BE2C (cell line): ENCODE results near the gene JPH2.

Source experiments
- DNase-seq: peaks from one replicate; pipeline ENCODE4 v3.0.0-alpha.2; 2020
- H3K27me3 ChIP-seq: fragments of 250-450 bp; sonication (Bioruptor Pico); 2 replicates; pipeline ENCODE4 v1.5.1; 2020; ENCODE audit warnings: mild to moderate bottlenecking
- H3K36me3 ChIP-seq: fragments of 250-450 bp; sonication (Bioruptor Pico); 2 replicates; pipeline ENCODE4 v1.5.1; 2020; ENCODE audit warnings: mild to moderate bottlenecking
- H3K4me1 ChIP-seq: fragments of 250-450 bp; sonication (Bioruptor Pico); 2 replicates; pipeline ENCODE4 v1.5.1; 2020
- H3K4me3 ChIP-seq: 2 replicates; pipeline ENCODE4 v1.5.1; 2011; ENCODE audit warnings: low read depth, low read length
- H3K9me3 ChIP-seq: fragments of 250-450 bp; sonication (Bioruptor Pico); 2 replicates; pipeline ENCODE4 v1.5.1; 2020
- TF ChIP-seq, protein P1 (sequence below): IDR thresholded peaks from 2 replicates; pipeline ENCODE4 v1.5.1; 2012; ENCODE audit warnings: mild to moderate bottlenecking, low read depth, low read length

The JPH2 gene

DNA sequence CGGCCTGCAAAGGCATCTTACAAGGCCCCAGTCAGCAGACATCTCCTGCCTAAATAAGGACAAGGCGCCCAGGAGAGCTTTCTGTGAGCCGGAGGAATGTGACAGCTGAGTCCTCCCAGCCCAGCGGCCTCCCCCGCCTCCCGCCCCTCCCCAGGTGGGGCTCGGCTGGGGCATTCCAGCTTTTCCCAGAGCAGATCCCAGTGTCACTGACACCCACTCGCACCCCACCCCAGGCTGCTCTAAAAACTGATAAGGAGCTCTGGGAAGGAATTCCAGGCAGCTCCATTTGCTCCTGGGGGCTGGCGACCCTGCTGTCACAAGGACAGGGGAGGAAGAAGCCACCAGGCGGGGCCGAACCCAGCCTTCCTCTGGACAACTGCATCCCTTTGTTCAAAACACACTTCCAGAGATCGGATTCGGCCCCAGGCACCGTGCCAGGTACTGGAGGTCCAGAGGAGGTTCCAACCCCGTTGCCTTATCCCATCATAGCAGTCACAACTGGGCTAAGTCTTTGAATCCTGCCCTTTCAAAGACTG, 49.7 kb downstream of the JPH2 start:
- TF ChIP-seq, protein P1, sequence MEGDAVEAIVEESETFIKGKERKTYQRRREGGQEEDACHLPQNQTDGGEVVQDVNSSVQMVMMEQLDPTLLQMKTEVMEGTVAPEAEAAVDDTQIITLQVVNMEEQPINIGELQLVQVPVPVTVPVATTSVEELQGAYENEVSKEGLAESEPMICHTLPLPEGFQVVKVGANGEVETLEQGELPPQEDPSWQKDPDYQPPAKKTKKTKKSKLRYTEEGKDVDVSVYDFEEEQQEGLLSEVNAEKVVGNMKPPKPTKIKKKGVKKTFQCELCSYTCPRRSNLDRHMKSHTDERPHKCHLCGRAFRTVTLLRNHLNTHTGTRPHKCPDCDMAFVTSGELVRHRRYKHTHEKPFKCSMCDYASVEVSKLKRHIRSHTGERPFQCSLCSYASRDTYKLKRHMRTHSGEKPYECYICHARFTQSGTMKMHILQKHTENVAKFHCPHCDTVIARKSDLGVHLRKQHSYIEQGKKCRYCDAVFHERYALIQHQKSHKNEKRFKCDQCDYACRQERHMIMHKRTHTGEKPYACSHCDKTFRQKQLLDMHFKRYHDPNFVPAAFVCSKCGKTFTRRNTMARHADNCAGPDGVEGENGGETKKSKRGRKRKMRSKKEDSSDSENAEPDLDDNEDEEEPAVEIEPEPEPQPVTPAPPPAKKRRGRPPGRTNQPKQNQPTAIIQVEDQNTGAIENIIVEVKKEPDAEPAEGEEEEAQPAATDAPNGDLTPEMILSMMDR: no peak
- Histone ChIP-seq H3K4me1 (no peaks in the 10 kb centered on the region), H3K36me3 (no peaks in the 10 kb centered on the region), H3K27me3 (no peaks in the 10 kb centered on the region; the same call in 1 of the 2 replicates), H3K9me3 (no peaks in the 10 kb centered on the region), H3K4me3 (no peak overlapping the region)
- DNase-seq: no peak

DNA sequence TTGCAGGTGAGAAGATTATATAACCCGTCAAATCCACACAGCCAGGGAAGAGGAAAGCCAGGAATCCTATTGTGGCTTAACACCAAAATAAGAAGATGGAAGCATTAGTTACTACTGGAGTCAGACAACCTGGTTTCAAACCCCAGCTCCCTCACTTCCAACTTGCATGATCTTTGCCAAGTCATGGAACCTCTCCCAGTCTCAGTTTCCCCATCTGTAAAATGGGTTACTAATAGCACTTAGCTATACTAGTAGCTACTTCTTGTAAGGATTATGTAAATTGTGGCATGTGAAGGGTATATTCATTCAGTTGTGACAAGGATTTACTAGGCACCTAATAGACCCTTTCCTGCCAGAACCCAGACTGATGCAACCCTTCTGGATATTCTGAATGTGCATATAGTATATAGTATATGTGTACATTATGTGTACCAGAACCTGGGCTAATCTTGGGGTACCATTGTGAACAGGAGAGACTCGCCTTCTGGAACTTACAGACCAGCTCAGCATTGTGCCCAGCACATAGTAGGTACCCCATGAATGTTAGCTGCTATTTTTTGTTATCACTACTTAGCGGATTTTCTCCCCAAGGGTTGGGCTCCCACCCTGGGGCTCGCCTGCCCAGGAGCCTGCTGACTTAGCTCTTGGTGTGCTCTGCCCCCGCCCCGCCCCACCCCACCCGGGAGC, 50.3 kb downstream of the JPH2 start:
- H3K4me1 ChIP-seq: no peaks in the 10 kb centered on the region
- H3K36me3 ChIP-seq: no peaks in the 10 kb centered on the region
- H3K9me3 ChIP-seq: no peaks in the 10 kb centered on the region
- TF ChIP-seq, protein P1: no peak
- no peak overlapping the region for H3K4me3 ChIP-seq
- no peak for DNase-seq
- no peaks in the 10 kb centered on the region for H3K27me3 ChIP-seq

DNA sequence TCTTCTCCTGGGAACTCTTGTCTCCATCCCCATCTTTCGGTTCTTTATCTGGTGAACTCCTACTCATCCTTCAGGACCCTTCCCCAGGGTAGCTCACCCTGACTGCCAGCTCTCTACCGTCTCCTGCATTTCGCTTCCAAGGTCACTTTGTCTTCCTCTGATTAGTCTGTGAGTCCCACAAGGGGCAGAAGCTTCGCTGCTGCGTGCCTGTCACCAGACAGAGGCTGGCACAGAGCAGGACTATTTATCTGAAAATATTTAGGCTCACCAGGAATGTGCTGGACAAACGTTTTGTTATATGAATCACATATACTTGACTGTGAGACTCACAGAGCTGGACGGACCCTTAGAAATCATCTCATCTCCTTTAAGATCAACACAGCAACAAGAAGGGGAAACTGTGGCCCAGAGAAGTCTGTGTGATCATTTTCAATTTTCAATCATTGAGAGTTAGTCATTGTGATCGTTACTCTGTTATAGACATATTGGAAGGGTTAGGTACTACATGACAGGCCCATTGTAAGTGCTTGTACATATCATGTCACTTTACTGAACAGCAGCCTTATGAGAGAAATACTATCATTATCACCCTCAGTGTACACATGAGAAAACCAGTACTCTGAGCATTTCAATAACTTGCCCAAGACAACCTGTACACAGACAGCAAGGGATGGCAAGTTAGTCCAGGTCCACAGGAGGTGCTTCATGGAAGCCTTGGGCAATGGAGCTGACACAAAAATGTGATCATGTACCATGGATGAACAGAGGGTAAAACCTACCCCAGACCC, 51.4 kb downstream of the JPH2 start:
- Histone ChIP-seq H3K27me3 (no peaks in the 10 kb centered on the region), H3K4me3 (no peak overlapping the region), H3K4me1 (no peaks in the 10 kb centered on the region), H3K9me3 (no peaks in the 10 kb centered on the region), H3K36me3 (no peaks in the 10 kb centered on the region)
- no peak for DNase-seq
- TF ChIP-seq, protein P1: no peak

DNA sequence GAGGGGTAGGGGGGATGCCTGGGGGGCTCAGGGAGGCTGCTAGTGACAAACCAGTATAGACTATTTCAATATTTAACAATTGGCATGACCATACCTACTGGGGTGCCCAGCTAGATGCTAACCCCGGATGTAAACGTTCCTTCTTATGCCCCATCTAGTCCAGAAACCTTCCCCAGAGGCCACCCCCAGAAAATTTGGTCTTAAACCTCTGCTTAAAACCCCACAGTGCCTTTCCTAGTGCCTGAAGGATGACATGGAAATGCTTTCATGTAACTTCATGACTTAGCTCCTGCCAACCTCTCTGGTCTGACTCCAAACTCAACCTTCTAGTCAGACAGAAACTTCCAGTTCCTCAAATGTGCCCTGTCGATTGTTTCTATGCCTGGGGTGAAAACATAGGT, 52.0 kb downstream of the JPH2 start:
- Histone ChIP-seq H3K36me3 (no peaks in the 10 kb centered on the region), H3K27me3 (no peaks in the 10 kb centered on the region), H3K4me1 (no peaks in the 10 kb centered on the region), H3K4me3 (no peak overlapping the region), H3K9me3 (no peaks in the 10 kb centered on the region)
- TF ChIP-seq, protein P1: no peak
- DNase-seq: no peak

DNA sequence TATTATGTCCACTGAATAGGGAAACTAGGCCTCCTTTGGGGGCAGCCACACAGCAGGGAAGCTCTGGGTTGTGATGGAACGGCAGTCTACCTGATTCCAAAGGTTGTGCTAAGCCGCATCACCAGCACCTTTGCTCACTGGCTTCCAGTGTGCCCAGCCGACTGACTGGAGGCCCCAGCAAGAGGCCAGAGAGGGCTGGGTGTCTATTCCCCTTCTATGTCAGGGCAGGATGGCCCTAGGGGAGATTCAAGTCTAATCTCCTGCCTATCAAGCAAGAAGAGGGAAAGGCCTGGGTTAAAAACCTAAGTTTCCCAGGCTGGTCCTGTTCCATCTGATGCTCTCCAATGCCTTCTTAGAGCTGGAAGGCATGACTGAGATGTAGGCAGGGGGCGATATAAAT, 53.6 kb downstream of the JPH2 start:
- Histone ChIP-seq H3K4me3 (no peak overlapping the region), H3K9me3 (no peaks in the 10 kb centered on the region), H3K27me3 (no peaks in the 10 kb centered on the region), H3K4me1 (no peaks in the 10 kb centered on the region), H3K36me3 (no peaks in the 10 kb centered on the region)
- no peak for DNase-seq
- TF ChIP-seq, protein P1: no peak

DNA sequence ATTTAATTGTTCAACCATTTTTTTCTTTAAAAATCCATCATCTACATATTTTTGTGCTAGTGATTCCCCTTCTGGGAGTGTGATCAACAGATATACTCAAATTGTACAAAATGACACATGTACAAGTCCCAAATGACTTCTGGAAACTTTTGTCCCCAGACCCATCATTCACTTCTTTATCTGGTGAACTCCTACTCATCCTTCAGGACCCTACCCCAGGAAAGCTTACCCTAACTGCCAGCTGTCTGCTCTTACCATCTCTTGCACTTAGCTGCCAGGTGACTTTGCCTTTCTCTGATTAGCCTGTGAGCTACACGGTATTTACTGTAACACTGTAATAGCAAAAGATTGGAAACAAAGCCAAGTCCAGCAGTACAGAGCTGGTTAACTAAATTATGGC, 55.3 kb downstream of the JPH2 start:
- Histone ChIP-seq H3K36me3 (no peaks in the 10 kb centered on the region), H3K27me3 (no peaks in the 10 kb centered on the region), H3K4me3 (no peak overlapping the region), H3K9me3 (no peaks in the 10 kb centered on the region), H3K4me1 (no peaks in the 10 kb centered on the region)
- TF ChIP-seq, protein P1: no peak
- no peak for DNase-seq
